ENCODE results near the gene BOC.

DNA sequence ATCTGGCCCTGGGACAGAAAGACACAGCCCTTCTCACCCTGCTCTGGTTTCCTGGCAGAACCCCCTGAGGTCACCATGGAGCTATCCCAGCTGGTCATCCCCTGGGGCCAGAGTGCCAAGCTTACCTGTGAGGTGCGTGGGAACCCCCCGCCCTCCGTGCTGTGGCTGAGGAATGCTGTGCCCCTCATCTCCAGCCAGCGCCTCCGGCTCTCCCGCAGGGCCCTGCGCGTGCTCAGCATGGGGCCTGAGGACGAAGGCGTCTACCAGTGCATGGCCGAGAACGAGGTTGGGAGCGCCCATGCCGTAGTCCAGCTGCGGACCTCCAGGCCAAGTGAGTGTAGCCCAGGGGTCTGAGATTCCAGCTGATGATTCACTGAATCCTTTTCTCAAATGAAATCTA, 61.7 kb downstream of the BOC start:
- TF ChIP-seq, protein P1, sequence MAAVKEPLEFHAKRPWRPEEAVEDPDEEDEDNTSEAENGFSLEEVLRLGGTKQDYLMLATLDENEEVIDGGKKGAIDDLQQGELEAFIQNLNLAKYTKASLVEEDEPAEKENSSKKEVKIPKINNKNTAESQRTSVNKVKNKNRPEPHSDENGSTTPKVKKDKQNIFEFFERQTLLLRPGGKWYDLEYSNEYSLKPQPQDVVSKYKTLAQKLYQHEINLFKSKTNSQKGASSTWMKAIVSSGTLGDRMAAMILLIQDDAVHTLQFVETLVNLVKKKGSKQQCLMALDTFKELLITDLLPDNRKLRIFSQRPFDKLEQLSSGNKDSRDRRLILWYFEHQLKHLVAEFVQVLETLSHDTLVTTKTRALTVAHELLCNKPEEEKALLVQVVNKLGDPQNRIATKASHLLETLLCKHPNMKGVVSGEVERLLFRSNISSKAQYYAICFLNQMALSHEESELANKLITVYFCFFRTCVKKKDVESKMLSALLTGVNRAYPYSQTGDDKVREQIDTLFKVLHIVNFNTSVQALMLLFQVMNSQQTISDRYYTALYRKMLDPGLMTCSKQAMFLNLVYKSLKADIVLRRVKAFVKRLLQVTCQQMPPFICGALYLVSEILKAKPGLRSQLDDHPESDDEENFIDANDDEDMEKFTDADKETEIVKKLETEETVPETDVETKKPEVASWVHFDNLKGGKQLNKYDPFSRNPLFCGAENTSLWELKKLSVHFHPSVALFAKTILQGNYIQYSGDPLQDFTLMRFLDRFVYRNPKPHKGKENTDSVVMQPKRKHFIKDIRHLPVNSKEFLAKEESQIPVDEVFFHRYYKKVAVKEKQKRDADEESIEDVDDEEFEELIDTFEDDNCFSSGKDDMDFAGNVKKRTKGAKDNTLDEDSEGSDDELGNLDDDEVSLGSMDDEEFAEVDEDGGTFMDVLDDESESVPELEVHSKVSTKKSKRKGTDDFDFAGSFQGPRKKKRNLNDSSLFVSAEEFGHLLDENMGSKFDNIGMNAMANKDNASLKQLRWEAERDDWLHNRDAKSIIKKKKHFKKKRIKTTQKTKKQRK (IDR thresholded peaks at IDR 0.05; ENCODE audit: low read depth, low read length): no peak
- TF ChIP-seq, protein P2, sequence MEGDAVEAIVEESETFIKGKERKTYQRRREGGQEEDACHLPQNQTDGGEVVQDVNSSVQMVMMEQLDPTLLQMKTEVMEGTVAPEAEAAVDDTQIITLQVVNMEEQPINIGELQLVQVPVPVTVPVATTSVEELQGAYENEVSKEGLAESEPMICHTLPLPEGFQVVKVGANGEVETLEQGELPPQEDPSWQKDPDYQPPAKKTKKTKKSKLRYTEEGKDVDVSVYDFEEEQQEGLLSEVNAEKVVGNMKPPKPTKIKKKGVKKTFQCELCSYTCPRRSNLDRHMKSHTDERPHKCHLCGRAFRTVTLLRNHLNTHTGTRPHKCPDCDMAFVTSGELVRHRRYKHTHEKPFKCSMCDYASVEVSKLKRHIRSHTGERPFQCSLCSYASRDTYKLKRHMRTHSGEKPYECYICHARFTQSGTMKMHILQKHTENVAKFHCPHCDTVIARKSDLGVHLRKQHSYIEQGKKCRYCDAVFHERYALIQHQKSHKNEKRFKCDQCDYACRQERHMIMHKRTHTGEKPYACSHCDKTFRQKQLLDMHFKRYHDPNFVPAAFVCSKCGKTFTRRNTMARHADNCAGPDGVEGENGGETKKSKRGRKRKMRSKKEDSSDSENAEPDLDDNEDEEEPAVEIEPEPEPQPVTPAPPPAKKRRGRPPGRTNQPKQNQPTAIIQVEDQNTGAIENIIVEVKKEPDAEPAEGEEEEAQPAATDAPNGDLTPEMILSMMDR (IDR thresholded peaks at IDR 0.05 in 2 of 3, conservative IDR thresholded peaks at IDR 0.05 in 1 of 3; ENCODE audit: control insufficient read depth in 2 of 3, extremely low read depth in 1 of 3, insufficient read depth in 1 of 3, low read depth in 3 of 3, low read length in 3 of 3): no peak
- TF ChIP-seq CHD2 (IDR thresholded peaks at IDR 0.05; ENCODE audit: borderline replicate concordance, low read depth, low read length): no peak
- TF ChIP-seq DPF2 (IDR thresholded peaks at IDR 0.05): no peak
- no peak for TF ChIP-seq TCF12 (IDR thresholded peaks at IDR 0.05; ENCODE audit: low read depth, low read length)

Measured in GM12878 (cell line).